HG03469 (cell line): ENCODE data around the gene TRIM14.
A peak's percentile ranks its signal among the peaks of the same experiment; 100 is the strongest.
"Not testable (repeated sequence)": the region's sequence is repeated elsewhere in the genome, so short reads cannot be mapped to it uniquely, and the experiment has no call there.

Experiments
- ATAC-seq: cut with Tn5 transposase; IDR thresholded peaks from one replicate; pipeline ENCODE4 v1.9.1; 2021; ENCODE audit warnings: mild to moderate bottlenecking, moderate library complexity, moderate number of reproducible peaks; ENCODE audit not compliant: unreplicated experiment

TRIM14 gene

DNA sequence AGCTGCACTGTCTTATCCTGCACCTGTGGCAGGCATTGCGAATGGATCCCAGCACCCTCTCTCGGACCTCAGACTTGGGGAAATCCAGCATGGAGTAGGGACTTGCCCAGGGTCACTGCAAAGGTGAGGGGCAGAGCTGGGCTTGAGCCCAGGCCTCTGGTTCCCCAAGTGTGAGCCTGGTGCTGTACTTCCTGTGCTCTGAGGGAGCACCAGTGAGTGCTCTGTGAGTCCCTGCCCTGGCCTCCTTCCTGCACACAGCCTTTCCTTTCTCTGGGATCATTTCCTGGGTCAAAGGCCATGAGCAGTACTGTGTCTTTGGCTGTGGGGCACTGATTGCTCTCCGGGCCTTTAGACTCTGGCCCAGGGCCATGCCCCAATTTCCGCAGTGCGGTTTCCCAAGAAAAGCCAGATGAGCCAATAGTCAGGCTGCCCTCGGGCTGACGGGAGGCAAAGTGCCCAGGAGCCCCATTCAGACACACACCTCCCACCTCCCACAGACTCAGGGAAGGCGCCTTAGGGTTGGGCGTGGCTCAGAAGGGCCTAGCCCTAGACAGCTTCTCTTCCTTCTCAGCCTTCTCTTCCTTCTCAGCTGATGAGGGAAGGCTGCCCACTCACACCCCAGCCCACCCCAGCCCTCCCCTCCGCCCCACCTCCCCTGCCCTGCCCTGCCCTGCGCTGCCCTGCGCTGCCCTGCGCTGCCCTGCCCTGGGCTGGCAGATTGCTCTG is 23.3 kb upstream of the TRIM14 start:
- ATAC-seq, result no peak

DNA sequence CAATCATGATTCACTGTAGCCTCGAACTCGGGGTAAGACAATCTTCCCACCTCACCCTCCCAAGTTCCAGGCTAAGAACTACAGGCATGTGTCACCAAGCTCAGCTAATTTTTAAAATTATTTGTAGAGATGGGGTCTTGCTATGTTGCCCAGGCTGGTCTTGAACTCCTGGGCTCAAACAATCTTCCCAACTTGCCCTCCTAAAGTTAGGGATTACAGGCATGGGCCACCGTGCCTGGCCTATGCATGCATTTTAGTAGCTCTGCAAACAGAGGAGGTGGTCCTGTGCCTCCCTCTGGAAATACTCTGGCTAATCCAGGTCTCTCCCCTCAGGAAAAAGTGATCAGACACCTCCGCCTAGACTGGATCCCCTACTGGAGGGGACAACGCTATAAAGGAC is 21.5 kb upstream of the TRIM14 start:
- no peak for ATAC-seq

DNA sequence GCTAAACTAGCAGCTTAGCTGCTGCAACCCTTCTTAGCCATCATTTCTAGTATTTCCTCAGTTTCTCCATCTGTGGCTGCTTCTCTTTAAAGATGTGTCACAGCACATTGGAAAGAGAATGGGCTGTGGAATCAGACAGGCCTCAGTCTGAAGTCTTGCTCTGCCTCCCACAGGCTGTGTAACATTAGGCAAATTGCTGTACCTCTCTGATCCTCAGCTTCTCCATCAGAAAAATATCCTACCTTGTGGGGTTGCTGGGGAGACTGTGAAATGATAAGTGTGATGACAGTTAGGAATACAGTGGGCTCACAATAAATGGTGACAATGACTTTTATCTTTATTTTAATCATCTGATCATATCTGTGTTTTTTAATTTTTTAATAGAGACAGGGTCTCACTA is 17.5 kb upstream of the TRIM14 start:
- ATAC-seq, result no peak

DNA sequence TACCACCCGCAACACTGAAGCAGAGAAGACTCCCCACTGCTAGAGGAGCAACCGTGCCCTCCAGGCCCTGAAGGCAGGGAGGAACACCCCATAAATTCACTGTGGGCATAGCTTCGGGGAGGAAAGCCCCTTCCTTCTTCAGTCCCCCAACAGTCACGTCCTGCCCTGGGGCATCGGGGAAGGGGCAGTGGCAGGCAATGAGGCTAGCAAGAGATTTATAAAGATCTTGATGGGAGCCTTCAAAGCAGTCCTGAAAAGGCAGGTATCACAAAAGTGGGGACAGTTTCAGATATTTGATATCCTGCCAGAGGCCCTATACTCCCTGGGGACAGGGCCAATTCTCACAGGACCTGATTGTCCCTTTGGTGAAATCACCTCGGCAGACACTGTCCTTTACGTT is 16.9 kb upstream of the TRIM14 start:
- ATAC-seq, result no peak

DNA sequence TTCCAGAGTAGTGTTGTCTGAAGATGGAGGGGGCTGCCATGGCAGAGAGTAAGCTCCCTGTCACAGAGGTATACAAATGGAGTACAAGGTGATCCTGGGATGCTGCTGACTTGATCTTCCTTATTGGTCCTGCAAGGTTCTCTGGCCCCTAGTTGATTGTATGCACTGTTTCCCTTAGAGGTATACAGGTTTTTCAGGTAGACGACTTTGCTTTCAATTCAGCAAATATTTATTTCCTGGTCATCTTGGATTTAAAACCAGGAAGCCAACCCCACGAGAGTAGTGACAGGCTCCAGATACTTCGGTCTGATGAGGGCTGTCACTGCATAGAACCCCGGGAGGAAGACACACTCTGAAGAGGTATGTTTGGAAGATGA is 16.5 kb upstream of the TRIM14 start:
- ATAC-seq, result no peak

DNA sequence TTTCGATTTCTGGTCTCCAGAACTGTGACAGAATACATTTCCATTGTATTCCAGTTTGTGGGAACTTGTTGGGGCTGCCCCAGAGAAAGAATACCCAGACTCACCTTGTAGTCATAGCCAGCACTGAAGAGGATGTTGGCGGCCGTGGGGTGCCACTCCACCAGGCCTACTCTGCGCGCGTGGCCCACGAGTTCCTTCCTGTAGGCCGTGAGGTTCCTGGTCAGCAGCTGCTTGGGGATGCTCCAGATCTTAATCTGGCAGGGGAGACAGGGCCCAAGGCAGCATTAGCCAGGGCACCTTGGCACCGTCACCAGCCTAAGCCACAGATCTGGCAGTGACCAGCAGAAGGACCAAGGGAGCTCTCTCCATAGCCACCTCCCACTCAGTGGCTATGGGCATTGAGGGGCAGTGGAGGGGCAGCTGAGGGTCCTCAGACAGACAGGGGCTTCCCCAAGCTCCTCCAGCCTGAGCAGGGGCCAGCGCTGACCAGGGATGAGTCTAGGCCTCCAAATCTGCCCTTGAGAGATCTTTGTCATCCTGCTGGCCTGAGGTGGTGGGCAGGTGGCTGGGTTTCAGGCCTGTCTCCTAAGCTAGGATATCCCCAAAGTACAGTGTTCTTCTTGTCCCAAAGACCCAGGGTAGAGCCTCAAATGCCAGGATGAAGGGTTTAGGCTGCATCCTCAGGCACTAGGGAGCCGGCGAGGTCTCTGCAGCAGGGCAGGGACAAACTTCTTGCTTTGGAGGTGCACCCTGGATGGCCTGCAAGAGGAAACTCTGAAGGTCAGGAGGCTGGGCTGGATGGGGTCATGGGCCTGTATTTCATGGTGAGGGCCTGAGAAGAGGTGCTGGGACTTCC is 15.9 kb upstream of the TRIM14 start:
- no peak for ATAC-seq

DNA sequence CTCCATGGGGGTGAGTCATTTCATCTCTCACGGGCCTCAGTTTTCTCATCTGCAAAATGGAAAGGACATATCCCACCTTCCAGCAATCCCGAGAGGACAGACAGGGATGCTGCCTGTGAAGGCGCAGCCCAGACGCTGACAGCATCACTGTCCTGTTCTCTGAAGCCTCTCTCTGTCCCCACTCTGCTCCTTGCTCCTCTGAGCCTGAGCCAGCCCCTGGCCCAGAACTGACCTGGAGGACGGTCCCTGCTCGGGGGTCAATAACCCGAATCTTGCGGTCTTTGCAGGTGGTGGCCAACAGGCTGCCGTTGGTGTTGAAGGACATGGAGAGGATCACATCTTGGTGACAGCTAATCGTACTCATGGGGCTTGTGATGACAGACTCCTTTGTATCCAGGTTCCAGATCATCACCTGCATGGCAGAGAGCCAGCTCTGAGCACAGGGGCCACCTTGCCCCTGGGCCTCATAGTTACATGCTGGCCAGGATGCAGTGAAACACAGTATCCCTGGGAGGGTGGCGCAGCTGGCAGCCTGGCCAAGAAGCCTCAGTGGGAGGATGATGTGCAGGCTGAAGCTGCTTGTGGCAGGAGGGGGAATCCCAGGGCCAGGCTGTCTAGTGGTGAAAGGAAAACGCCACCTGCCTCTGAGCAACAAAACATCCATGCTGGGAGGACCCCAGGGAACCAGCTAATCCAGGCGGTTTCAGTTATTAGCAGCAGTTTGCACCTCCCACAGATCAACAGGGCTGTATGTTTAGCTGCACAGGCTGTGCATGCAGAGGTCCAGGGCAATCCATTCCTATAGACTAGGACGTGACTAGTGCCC is 14.0 kb upstream of the TRIM14 start:
- no peak for ATAC-seq

DNA sequence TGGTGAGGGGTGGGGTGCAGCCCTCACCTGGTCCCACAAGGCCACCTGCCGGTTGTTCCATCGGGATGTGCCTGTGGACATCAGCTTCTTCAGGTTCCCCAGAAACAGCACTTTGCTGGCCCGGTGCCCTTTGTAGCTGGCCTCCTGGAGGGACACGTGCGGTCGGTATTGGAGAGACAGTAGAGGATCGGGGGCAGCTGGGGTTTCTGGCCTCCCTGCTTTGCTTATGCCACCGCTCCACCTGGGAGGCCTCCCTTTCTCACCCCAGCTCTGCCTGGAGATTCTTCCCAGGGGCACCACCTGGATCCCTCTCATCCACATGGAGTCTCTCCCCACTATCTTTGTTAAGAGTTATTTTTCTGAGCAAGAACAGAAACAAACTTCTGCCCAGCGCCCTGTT is 13.1 kb upstream of the TRIM14 start:
- no peak for ATAC-seq

DNA sequence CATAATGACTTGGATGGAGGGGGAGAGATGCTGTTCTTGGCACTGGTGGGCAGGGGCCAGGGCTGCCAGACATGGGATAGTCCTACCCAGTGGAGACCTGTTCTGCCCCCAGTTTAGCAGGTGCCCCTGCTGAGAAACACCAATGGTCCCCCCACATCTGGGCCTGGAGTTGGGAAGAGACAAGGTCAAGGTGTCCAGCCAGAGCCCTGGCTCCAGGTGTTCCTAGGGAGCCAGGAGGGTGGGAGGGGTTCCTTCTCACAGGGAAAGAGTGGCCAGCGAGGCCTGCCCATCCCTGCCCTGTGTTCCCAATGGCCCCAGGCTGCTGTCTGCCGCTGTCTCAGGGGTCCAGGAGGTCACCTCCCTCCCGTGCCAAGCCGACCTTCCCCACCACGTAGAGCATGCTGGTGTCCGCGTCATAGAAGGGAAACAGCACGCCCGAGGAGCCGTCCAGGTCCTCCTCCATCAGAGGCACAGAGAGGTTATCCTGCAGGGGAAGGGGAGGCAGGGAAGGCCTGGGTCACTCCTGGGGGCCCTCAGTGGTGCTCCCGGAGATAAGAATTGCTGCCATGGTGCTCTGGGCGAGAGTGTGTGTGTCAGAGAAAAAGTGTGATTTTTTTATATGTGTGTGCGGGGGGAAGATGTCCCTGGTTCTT is 11.7 kb upstream of the TRIM14 start:
- no peak for ATAC-seq

DNA sequence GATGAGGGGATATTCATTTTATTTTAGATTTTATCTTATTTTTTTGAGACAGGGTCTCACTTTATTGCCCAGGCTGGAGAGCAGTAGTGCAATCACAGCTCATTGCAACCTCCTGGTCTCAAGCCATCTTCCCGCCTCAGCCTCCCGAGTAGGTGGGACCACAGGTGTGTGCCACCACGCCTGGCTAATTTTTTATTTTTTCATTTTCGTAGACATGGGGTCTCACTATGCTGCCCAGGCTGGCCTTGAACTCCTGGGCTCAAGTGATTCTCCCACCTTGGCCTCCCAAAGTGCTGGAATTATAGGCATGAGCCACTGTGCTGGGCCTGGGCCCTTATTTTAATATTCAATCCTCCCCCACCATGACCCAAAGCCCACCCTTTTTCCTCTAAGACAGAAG is 11.0 kb upstream of the TRIM14 start:
- ATAC-seq, result not testable (repeated sequence)

DNA sequence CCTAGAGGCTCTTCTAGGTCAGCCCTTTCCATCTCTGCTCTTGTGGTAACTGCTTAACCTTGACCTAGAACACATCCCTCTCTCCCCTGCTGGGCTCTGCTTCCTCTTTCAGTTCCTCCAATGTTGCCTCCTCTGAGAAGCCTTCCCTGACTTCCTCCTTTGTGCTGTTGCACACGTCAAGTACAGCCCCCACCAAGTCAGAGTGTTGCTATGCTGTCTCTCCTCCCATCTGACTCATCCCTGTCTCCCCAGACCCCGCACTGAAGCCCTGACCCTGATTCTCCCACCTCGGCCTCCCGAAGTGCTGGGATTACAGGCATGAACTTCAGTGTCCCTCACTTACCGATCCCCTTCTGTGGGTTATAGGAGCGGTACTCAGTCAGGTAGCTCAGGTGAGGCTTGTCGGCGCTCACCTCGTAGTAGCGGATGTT is 10.4 kb upstream of the TRIM14 start:
- peak; percentile 65 for ATAC-seq

DNA sequence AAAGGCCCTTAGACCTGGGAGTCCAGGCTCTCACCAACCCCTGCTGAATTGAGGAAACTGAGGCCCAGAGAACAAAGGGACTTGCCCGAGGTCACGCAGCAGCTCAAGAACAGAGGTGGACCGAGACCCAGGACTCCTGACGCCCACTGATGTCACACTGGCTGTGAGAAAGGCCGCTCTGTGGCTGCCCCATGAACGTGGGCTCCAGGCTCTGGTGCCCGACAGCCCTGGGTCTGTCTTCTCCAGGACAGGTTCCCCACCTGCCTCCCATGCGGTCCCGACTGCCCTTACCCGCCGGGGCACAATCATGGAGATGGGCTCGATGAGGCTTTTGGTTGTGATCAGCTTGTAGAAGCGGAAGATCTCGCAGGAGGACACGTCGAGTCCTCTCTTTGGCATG is 9.3 kb upstream of the TRIM14 start:
- no peak for ATAC-seq

DNA sequence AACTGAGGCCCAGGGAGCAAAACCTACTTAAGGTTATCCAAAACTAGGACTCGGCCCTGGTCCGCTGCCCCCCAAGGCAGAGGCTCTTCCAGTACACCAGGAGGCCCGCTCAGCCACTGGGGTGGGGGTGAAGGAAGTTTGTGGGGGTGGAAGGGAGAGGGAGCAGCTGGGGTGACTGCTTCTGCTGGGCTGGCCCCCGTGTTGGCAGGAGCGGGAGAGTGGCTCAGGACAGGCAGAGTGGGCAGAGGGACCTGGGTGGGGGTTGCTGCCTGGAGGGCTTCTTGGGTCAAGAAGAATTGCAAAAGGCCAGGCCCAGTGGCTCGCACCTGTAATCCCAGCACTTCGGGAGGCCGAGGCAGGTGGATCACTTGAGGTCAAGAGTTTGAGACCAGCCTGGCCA is 8.2 kb upstream of the TRIM14 start:
- no peak for ATAC-seq

DNA sequence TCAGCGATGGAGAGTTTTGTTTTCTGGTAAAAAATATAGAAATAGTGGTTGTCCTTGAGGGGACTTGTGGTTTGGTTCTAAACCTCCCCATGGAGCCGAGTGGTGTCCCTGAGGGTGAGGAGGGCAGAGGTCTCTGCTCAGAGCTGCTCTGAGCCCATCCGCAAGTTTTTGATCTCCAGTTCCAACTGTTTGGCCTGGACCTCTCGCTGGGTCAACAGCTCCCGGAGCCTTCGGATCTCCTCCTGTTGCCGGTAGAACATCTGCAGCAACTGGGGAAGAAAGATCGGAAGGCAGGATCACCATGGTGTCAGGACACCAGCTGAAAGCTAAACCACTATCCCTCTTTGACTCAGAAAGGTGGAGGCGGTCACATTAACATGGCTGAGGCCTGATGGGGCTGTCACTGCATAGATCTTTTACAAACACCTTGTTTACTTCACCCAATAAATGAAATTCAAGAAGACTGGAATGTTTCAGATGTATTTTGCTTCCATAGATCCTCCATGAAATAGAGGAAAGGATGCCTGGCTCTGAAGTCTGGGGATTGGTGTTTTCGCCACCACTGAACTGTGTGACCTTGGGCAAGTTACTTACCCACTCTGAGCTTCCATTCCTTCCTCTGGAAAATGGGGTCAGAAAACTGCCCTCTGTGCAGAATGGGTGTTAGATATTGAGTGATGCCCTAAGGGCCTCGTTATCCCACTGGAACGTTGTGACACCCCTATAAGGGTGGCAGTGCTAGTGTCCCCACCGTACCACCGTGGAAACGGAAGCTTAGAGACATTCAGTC is 5.8 kb upstream of the TRIM14 start:
- ATAC-seq, result no peak

DNA sequence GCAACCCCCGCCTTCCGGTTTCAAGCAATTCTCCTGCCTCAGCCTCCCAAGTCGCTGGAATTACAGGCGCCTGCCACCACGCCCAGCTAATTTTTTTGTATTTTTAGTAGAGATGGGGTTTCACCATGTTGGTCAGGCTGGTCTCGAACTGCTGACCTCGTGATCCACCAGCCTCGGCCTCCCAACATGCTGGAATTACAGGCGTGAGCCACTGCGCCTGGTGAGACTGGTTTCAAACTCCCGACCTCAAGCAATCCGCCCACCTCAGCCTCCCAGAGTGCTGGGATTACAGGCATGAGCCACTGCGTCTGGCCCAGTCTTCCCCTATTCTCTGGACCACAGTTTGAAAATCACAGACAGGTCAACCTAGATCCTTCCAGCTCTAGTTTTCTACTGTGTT is 5.1 kb upstream of the TRIM14 start:
- ATAC-seq, result not testable (repeated sequence)

DNA sequence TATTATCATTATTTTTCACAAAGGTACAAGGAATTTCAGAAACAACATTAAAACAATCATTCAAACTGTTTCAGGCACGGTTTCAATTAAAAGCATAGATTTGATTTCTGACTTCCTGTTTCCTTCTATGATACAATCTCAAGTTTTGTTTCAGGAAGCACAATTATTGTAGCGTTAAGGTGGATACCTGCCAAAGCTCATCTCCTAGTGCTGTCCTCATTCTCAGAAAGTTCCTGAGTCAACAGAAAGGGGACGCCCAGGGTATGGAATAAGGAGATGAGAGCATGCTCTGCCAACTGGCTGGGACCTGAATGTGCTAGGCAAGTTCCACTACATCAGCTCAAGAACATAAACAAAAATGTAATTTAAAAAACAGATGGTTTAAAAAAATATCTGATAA is 2.0 kb upstream of the TRIM14 start:
- no peak for ATAC-seq

DNA sequence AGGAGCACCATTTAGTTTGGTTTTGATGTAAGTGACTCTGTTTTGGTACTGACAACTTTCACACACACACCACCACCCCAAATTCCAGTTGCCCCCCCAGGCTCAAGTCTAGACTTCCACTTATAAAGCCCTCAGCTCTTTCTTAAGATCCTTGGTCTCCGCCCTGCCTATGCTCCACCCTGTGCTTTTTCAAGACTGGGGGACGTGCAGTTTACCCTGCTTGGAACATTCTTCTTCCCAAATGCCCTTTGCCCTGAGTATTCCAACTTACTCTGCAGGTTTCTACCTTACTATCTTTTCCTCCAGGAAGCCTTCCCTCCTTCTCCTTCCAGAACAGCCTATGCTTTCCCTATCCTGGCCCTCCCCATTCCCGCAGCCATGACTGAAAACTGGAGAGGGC is 1.5 kb upstream of the TRIM14 start:
- ATAC-seq, result no peak

DNA sequence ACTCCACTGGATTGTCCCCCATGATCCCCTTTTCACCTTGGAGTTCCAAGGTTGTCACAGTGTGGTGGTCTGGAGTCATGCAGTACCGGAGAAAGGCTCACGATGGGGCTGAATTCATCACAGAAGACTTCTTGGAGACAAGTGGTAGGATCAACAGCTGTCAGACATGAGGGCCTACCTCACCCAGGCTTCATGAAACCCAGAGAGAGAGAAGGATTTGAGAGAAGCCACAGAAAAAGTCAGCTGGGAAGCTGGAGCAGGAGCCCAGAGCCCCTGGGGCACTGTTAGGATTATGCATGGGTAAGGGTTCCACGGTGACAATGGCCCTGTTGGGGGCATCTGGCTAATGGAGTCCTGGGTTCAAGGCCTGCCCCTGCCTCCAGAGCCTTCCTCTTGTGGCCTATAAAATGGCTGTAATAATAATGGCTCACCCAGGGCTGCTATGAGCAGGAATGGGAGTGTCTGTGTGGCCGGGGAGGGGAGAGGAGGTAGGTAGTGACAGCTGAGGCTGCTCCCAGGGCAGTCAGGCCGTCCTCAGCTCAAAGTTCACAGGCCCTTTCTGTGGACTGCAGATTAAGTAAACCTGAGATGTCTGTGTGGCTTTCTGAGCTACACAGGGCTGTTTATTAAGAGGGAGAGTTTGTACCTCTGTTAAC is 910 bp downstream of the TRIM14 start:
- ATAC-seq, result peak; percentile 11

DNA sequence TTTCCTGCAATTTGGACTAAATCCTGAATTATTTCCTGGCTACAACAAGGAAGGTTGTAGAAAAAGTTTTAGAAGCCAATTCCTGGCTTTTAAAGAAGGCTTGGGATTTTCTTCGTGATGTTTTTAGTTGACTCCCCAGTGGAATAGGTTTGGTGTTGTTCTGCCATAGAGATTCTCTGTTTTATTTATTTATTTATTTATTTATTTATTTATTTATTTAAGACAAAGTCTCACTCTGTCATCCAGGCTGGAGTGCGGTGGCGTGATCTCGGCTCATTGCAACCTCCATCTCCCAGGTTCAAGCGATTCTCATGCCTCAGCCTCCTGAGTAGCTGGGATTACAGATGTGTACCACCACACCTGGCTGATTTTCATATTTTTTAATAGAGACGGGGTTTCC is 1.9 kb downstream of the TRIM14 start:
- ATAC-seq, result not testable (repeated sequence)

DNA sequence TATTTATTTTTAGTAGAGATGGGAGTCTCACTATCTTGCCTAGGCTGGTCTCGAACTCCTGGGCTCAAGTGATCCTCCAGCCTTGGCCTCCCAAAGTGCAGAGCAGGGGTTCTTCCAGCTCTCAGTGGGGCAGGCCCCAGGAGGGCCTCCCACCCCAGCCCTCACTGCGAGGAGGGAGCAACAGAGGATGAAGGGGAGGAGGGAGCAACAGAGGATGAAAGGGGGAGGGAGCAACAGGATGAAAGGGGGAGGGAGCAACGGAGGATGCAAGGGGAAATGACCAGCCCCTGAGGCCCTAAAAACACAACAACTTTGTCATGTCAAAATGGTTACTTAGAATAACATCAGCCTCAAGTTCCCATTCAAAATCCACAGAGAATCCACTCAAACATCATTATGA is 10.0 kb downstream of the TRIM14 start:
- no peak for ATAC-seq
